ENCODE results near the gene DCC.

The DCC gene

GRCh38 chr18:52401236-52401635 lies 61.2 kb downstream of the DCC start:
- Histone ChIP-seq H3K9me3 (ENCODE audit: control insufficient read depth, insufficient read depth, low read length) (no peaks in the 10 kb centered on the region), H3K4me2 (ENCODE audit: low read length) (no peak overlapping the region), H3K4me3 (ENCODE audit: low read length) (no peak overlapping the region), H3K27ac (ENCODE audit: low read depth, low read length) (no peak overlapping the region), H3K27me3 (ENCODE audit: control insufficient read depth, low read length) (no peaks in the 10 kb centered on the region), H3K9me2 (replicated peaks; ENCODE audit: control insufficient read depth, low read length) (no peaks in the 10 kb centered on the region), H3F3A (ENCODE audit: control insufficient read depth, insufficient read depth) (no peaks in the 10 kb centered on the region), H3K36me3 (ENCODE audit: control insufficient read depth, low read length) (no peaks in the 10 kb centered on the region), H4K20me1 (ENCODE audit: control insufficient read depth, insufficient read depth, low read depth, low read length) (no peaks in the 10 kb centered on the region), H3K79me2 (ENCODE audit: control insufficient read depth, low read length) (no peaks in the 10 kb centered on the region), H3K4me1 (ENCODE audit: control insufficient read depth, low read length) (no peaks in the 10 kb centered on the region)
- TF ChIP-seq EZH2phosphoT487 (IDR thresholded peaks at IDR 0.05; ENCODE audit: borderline replicate concordance, low read length): no peak
- TF ChIP-seq CTCF (IDR thresholded peaks at IDR 0.05; ENCODE audit: low read depth, low read length, poor library complexity, severe bottlenecking): no peak

DNA sequence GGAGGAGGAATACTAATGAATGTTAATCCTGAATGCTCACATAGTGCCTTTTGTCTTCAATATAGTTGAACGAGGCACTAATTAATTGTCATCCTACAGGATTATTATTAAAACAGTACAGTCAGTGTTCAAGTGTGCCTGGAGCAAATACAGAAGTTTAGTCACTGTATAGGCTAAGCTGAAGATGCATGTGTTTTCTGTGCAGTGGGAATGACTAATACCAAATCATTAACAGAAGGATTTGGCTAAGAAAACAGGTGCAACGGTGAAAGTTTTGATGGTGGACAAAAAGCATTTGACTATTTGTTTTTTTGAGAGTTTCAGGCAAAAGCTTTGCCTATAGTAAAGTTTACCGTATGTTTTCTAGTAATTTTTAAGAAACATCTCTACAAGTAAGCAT lies 62.8 kb downstream of the DCC start:
- Histone ChIP-seq H3K4me3 (ENCODE audit: low read length) (no peak overlapping the region), H3K79me2 (ENCODE audit: control insufficient read depth, low read length) (no peaks in the 10 kb centered on the region), H3K9me3 (ENCODE audit: control insufficient read depth, insufficient read depth, low read length) (no peaks in the 10 kb centered on the region), H3K36me3 (ENCODE audit: control insufficient read depth, low read length) (no peaks in the 10 kb centered on the region), H3K4me2 (ENCODE audit: low read length) (no peak overlapping the region), H3F3A (ENCODE audit: control insufficient read depth, insufficient read depth) (no peaks in the 10 kb centered on the region), H3K4me1 (ENCODE audit: control insufficient read depth, low read length) (no peaks in the 10 kb centered on the region), H3K9me2 (replicated peaks; ENCODE audit: control insufficient read depth, low read length) (no peaks in the 10 kb centered on the region), H4K20me1 (ENCODE audit: control insufficient read depth, insufficient read depth, low read depth, low read length) (no peaks in the 10 kb centered on the region), H3K27me3 (ENCODE audit: control insufficient read depth, low read length) (no peaks in the 10 kb centered on the region), H3K27ac (ENCODE audit: low read depth, low read length) (no peak overlapping the region)
- TF ChIP-seq EZH2phosphoT487 (IDR thresholded peaks at IDR 0.05; ENCODE audit: borderline replicate concordance, low read length) (no peak), CTCF (IDR thresholded peaks at IDR 0.05; ENCODE audit: low read depth, low read length, poor library complexity, severe bottlenecking) (no peak)

GRCh38 chr18:52403291-52404021 lies 63.5 kb downstream of the DCC start:
- H3K4me1 ChIP-seq (ENCODE audit: control insufficient read depth, low read length): no peaks in the 10 kb centered on the region
- no peaks in the 10 kb centered on the region for H3K9me3 ChIP-seq (ENCODE audit: control insufficient read depth, insufficient read depth, low read length)
- H3K79me2 ChIP-seq (ENCODE audit: control insufficient read depth, low read length): no peaks in the 10 kb centered on the region
- H3K4me3 ChIP-seq (ENCODE audit: low read length): no peak overlapping the region
- no peak overlapping the region for H3K27ac ChIP-seq (ENCODE audit: low read depth, low read length)
- TF ChIP-seq CTCF (IDR thresholded peaks at IDR 0.05; ENCODE audit: low read depth, low read length, poor library complexity, severe bottlenecking) (no peak), EZH2phosphoT487 (IDR thresholded peaks at IDR 0.05; ENCODE audit: borderline replicate concordance, low read length) (no peak)
- H3F3A ChIP-seq (ENCODE audit: control insufficient read depth, insufficient read depth): no peaks in the 10 kb centered on the region
- no peaks in the 10 kb centered on the region for H4K20me1 ChIP-seq (ENCODE audit: control insufficient read depth, insufficient read depth, low read depth, low read length)
- no peaks in the 10 kb centered on the region for H3K27me3 ChIP-seq (ENCODE audit: control insufficient read depth, low read length)
- H3K9me2 ChIP-seq (replicated peaks; ENCODE audit: control insufficient read depth, low read length): no peaks in the 10 kb centered on the region
- no peaks in the 10 kb centered on the region for H3K36me3 ChIP-seq (ENCODE audit: control insufficient read depth, low read length)
- no peak overlapping the region for H3K4me2 ChIP-seq (ENCODE audit: low read length)
